Endometrium (tissue), 2 donors: ENCODE results near the gene CFHR4.
"Not testable (repeated sequence)": the region's sequence is repeated elsewhere in the genome, so short reads cannot be mapped to it uniquely, and the experiment has no call there.

Experiments used
- FAIRE-seq: peaks from 2 replicates; lab custom pipeline; 2012; peaks lifted over from hg19 to GRCh38; lab: Jason Lieb, UNC
- donor health status: control.
- donor health status: control.

CFHR4 gene

GRCh38 chr1:196941474-196941873, 53.6 kb downstream of the CFHR4 start:
- not testable (repeated sequence) for FAIRE-seq

DNA sequence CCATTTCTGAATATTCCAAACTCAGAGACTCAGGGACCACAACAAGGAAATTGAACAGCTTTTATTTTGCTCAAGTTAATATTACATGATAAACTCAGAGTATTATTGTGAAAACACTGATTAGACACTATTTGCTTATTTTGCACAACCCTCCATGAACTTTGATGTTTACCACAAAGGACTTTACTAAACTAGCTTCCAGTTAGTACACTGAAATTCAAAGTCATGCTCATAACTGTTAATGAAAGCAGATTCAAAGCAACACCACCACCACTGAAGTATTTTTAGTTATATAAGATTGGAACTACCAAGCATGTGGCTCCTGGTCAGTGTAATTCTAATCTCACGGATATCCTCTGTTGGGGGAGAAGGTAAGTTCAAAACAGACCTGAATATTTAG, 55.7 kb downstream of the CFHR4 start, which contains the start of gene CFHR2:
TSS of gene CFHR2 (plus strand) at position 171 of the 400 bp plus-strand sequence. CDS start at position 314, 143 bp downstream.
- not testable (repeated sequence) for FAIRE-seq

DNA sequence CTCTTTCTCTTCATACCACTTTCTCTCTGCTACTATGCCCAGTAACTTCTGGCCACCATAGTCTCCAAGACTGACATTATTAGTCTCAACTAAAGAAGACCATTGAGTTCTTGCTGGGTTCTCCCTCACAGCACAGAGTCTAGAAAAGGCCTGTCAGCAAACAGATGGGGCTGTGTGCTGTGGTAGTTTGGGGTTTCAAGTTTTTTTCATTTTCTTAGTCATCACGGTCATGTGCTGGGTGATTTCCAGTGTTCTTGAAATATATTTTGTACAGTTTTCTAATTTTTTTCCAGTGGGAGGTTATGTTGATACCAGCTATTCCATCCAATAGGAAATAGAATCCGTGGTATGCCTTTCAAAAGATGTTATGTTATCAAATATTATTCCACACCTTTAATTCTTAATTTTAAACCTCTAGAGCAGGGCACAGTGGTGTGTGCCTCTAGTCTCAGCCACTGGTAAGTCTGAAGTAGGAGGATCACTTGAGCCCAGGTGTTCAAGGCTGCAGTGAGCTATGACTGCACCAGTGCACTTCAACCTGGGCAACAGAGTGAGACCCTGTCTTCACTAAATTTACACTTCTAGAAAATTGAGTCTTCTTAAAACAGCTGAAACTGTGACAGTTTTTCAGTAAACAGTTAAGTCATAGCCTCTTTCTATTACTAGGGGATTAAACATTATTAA, 64.0 kb downstream of the CFHR4 start:
- no peak for FAIRE-seq

- FAIRE-seq = no peak
Observed at GRCh38 chr1:196954778-196955177, 66.9 kb downstream of the CFHR4 start.

DNA sequence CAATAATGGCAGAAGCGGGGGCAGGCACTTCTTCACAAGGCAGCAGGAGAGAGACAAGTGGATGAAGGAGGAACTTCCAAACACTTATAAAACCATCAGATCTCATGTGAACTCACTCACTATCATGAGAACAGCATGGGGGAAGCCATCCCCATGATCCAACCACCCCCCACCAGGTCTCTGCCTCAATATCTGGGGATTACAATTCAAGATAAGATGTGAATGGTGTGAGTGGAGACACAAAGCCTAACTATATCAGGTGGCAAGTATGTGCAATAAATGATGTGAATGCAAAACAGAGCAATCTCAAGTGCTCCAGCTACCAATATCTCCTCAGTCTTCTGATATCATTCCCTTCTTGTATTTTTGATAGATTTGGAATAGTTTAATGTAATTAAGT, 68.1 kb downstream of the CFHR4 start:
- FAIRE-seq = no peak

DNA sequence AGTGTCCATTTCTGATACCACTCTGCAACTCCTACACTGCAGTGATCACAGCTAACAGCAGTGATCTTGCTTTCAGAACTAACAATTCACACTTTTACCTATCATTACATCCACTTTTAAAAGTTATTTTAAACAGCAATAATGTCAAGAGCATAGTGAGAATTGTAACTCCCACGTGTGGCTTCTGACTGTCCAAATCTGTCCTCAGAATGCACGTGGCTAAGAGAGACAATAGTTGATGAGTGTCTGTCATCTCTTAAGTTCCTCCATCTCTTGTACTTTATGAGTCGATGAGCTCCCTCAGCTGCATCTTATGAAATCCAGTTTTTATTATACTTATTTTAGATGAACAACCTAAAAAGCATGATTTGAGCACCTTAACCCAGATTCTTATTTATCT, 73.0 kb downstream of the CFHR4 start:
- FAIRE-seq = no peak
